ENCODE data around the gene MUTYH. TPM values are rescaled to one million over a fixed set of nuclear protein-coding genes. Genes with fewer than 3 reads are reported as not detected.

Gene MUTYH
- total and polyA plus RNA-seq, 9 of the 15 experiments (the other 6 are each of a cell fraction or from before 2014, with no cell fraction given): 3.4 to 53.5 (median 29.0) TPM

GRCh38 chr1:45306905-45307304 is 33.3 kb downstream of the MUTYH start (continued):
- TF ChIP-seq GTF2E2 (tag; IDR thresholded peaks at IDR 0.05) (no peak), ZNF316 (IDR thresholded peaks at IDR 0.05) (peak; percentile 85)
- TF ChIP-seq, protein P1, sequence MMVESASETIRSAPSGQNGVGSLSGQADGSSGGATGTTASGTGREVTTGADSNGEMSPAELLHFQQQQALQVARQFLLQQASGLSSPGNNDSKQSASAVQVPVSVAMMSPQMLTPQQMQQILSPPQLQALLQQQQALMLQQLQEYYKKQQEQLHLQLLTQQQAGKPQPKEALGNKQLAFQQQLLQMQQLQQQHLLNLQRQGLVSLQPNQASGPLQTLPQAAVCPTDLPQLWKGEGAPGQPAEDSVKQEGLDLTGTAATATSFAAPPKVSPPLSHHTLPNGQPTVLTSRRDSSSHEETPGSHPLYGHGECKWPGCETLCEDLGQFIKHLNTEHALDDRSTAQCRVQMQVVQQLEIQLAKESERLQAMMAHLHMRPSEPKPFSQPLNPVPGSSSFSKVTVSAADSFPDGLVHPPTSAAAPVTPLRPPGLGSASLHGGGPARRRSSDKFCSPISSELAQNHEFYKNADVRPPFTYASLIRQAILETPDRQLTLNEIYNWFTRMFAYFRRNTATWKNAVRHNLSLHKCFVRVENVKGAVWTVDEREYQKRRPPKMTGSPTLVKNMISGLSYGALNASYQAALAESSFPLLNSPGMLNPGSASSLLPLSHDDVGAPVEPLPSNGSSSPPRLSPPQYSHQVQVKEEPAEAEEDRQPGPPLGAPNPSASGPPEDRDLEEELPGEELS (CRISPR knock-in tag; IDR thresholded peaks at IDR 0.05; ENCODE audit: borderline replicate concordance): no peak

- BruUV-seq (replicated peaks): no TSS peak
- CTCF ChIA-PET (ENCODE audit: low intra/inter-chr PET ratio): interaction anchor here (0.6 kb wide), 1 partner anchor 188 kb away, joined by 5 read pairs; no protein-coding TSS in a partner anchor
- in situ Hi-C loops (cut with MboI): loop anchor here (10.0 kb wide), 2 partner anchors 512 to 582 kb away; no protein-coding TSS in a partner anchor
- Histone ChIP-seq H3K4me1 (replicated peaks in 1 of 2; ENCODE audit: control insufficient read depth in 2 of 2, insufficient read depth in 2 of 2, low read length in 2 of 2) (peaks cover 24% of the 10 kb centered on the region in 2 experiments), H3K79me2 (ENCODE audit: control insufficient read depth, insufficient read depth, low read length) (peaks cover 9% of the 10 kb centered on the region; the same call in 2 of the 3 replicates), H3K4me3 (no peak overlapping the region), H3K27me3 (ENCODE audit: control insufficient read depth in 2 of 2, insufficient read depth in 2 of 2, low read length in 2 of 2) (no peaks in the 10 kb centered on the region), H3K9ac (ENCODE audit: insufficient read depth in 1 of 2, low read depth in 2 of 2, low read length in 2 of 2) (no peak overlapping the region), H3K36me3 (ENCODE audit: control insufficient read depth, insufficient read depth, low read length) (no peaks in the 10 kb centered on the region), H2AFZ (ENCODE audit: low read depth, low read length) (peak overlapping the region; percentile 3; the same call in 1 of the 2 replicates), H4K20me1 (replicated peaks; ENCODE audit: control insufficient read depth, insufficient read depth, low read length) (no peaks in the 10 kb centered on the region), H3K4me2 (ENCODE audit: insufficient read depth, low read length) (no peak overlapping the region), H3K9me3 (replicated peaks; ENCODE audit: control insufficient read depth, insufficient read depth, low read depth, low read length) (no peaks in the 10 kb centered on the region), H3K27ac (ENCODE audit: extremely low read depth, low read depth, low read length) (no peak overlapping the region), H3K9me1 (ENCODE audit: control insufficient read depth, insufficient read depth, low read length) (no peaks in the 10 kb centered on the region)
- WGBS (ENCODE audit: insufficient coverage, low coverage, missing lambda C conversion rate): 71% methylated on average over 7 of the region's 8 CpGs
- no peak for DNase-seq (ENCODE audit: extremely low read depth in 1 of 4, low spot score in 3 of 4)
- TF ChIP-seq ATF3 (IDR thresholded peaks at IDR 0.05): 0 out of 2 replicates have a peak, but pooled peaks have one; percentile 7
- TF ChIP-seq ATF3 (CRISPR knock-in tag; conservative IDR thresholded peaks at IDR 0.05): no peak
- no peak for TF ChIP-seq BMI1 (IDR thresholded peaks at IDR 0.05; ENCODE audit: low read length)
- ATAC-seq: no peak
- POLR2A ChIA-PET: interaction anchor here (0.9 to 8.7 kb wide), 5 partner anchors 23 to 498 kb away, joined by 3 to 113 read pairs (median 8); partner anchors contain the start of genes BTBD19, HECTD3, MUTYH and TOE1
- intact Hi-C loops (cut with micrococcal nuclease): no loop called here
- FAIRE-seq: no peak
Observed at GRCh38 chr1:45306319-45306718, 33.9 kb downstream of the MUTYH start.

All from K562 (cell line).